ENCODE results near the gene PCDH9.

- TF ChIP-seq CTCF (IDR thresholded peaks at IDR 0.05; ENCODE audit: low read depth, low read length) (no peak), POLR2A (IDR thresholded peaks at IDR 0.05; ENCODE audit: extremely low read depth, insufficient read length) (no peak), MYC (IDR thresholded peaks at IDR 0.05; ENCODE audit: low read depth, low read length) (no peak), MAX (IDR thresholded peaks at IDR 0.05; ENCODE audit: low read depth, low read length) (no peak)
These were observed 655.5 kb downstream of the PCDH9 start for GRCh38 chr13:66574606-66575005.
